Thyroid gland (tissue), 4 donors: ENCODE measurements around the gene SUN1. TPM values are rescaled to one million over a fixed set of nuclear protein-coding genes. Genes with fewer than 3 reads are reported as not detected.

ENCODE experiments used
- DNase-seq, 2 donors: peaks; one replicate each; pipeline ENCODE4 v3.0.0-alpha.2; 2019
- H3K27ac ChIP-seq, 3 donors: fragments of 200-600 bp; sonication (generic); 1 replicate in 2 of 3; 2 replicates in 1 of 3; pipeline ENCODE4 v1.5.1; 2016 to 2019; ENCODE audit warnings: mild to moderate bottlenecking in 1 of 3, moderate library complexity in 1 of 3
- H3K27me3 ChIP-seq: fragments of 200-600 bp; sonication (generic); one replicate; pipeline ENCODE4 v1.5.1; 2019
- H3K36me3 ChIP-seq, 2 donors: fragments of 200-600 bp; sonication (generic); one replicate each; pipeline ENCODE4 v1.5.1; 2016 to 2019
- H3K4me1 ChIP-seq, 2 donors: fragments of 200-600 bp; sonication (generic); one replicate each; pipeline ENCODE4 v1.5.1; 2017 to 2019
- H3K4me3 ChIP-seq, 3 donors: fragments of 200-600 bp; sonication (generic); replicated peaks in 1 of 3; 1 replicate in 2 of 3; 2 replicates in 1 of 3; pipeline ENCODE4 v1.5.1; 2016; ENCODE audit warnings: mild to moderate bottlenecking in 1 of 3
- H3K9me3 ChIP-seq: fragments of 200-600 bp; sonication (generic); one replicate; pipeline ENCODE4 v1.5.1; 2017
- CTCF ChIP-seq, 6 experiments: fragments of 200-600 bp in 3 of 6; fragments of 450-650 bp in 3 of 6; sonication (generic) in 3 of 6; IDR thresholded peaks; one replicate each; pipeline ENCODE4 v1.5.1; 2016 to 2019; ENCODE audit warnings: antibody characterized with exemption in 6 of 6, mild to moderate bottlenecking in 2 of 6, inconsistent platforms in 1 of 6, moderate library complexity in 1 of 6
- POLR2A ChIP-seq, 2 donors: fragments of 450-650 bp; IDR thresholded peaks; one replicate each; pipeline ENCODE4 v1.6.1; 2017; ENCODE audit warnings: antibody characterized with exemption in 2 of 2, mild to moderate bottlenecking in 2 of 2, moderate library complexity in 1 of 2
- WGBS, 2 donors: methylation state at CpG; one replicate each; pipeline ENCODE4 v1.1.5; 2017; 5-methylcytosine and 5-hydroxymethylcytosine counted together
- intact Hi-C: fragments of 100-400 bp; cut with DNase I; formaldehyde crosslinking; loops from one replicate; pipeline ENCODE4 v1.15.1; 2023
- total RNA-seq, 4 donors: library from RNA; depleted of rRNA; stranded (reverse); fragments of >200 nt; gene quantifications; one replicate each; pipeline ENCODE4 v1.2.3, GENCODE V29; 2016

Gene SUN1
- total RNA-seq, 4 donors from 2014 or later, result 146 to 260 (median 186) TPM

- H3K36me3 ChIP-seq, result peaks cover 34 to 39% of the 10 kb centered on the region in 2 donors
- no peak for DNase-seq
- whole genome bisulfite sequencing, 2 donors, result 94 to 97% methylated on average over 32 to 36 of the region's 40 CpGs
- no peak overlapping the region for H3K4me3 ChIP-seq
- H3K4me1 ChIP-seq, result peaks cover 10 to 17% of the 10 kb centered on the region in 2 donors
- no peaks in the 10 kb centered on the region for H3K9me3 ChIP-seq
- no peak for TF ChIP-seq POLR2A (IDR thresholded peaks at IDR 0.05)
- no peak for TF ChIP-seq CTCF (IDR thresholded peaks at IDR 0.05)
- H3K27ac ChIP-seq, result no peak overlapping the region
- intact Hi-C loops, result no loop called here
- H3K27me3 ChIP-seq, result no peaks in the 10 kb centered on the region
These were observed 54.6 kb downstream of the SUN1 start for GRCh38 chr7:886626-887487.

DNA sequence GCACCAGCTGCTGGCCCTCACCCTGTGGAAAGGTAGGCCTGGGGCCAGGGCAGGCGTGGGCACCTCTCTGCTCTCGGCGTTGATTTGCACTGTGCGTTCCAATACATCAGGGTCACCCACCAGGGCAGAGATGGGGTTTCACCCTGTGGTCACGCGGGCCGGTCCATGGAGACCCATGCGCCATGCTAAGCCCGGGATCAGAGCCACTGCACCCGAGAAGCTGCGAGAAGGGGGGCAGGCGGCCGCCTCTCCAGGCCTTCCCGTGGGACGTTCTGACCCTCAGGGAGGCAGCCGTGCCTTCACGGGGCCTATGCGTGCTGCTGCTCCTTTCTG, 55.2 kb downstream of the SUN1 start:
- Histone ChIP-seq H3K36me3 (peaks cover 38 to 44% of the 10 kb centered on the region in 2 donors), H3K27me3 (no peaks in the 10 kb centered on the region), H3K27ac (no peak overlapping the region), H3K9me3 (no peaks in the 10 kb centered on the region), H3K4me1 (peaks cover 10 to 14% of the 10 kb centered on the region in 2 donors), H3K4me3 (no peak overlapping the region)
- intact Hi-C loops, result no loop called here
- WGBS, 2 donors, result 96 to 100% methylated on average over 1 to 16 of the region's 18 CpGs
- DNase-seq, result no peak
- no peak for TF ChIP-seq CTCF (IDR thresholded peaks at IDR 0.05)

- no peak for DNase-seq
- Histone ChIP-seq H3K4me1 (peaks cover 3 to 5% of the 10 kb centered on the region in 2 donors), H3K36me3 (peaks cover 38 to 44% of the 10 kb centered on the region in 2 donors), H3K4me3 (no peak overlapping the region), H3K27me3 (no peaks in the 10 kb centered on the region), H3K9me3 (no peaks in the 10 kb centered on the region), H3K27ac (no peak overlapping the region)
- intact Hi-C loops, result no loop called here
- WGBS, 2 donors, result 91% methylated on average over 23 to 29 of the region's 43 CpGs
- TF ChIP-seq CTCF (IDR thresholded peaks at IDR 0.05) (no peak), POLR2A (IDR thresholded peaks at IDR 0.05) (no peak)
These were observed 56.1 kb downstream of the SUN1 start for GRCh38 chr7:888081-889024.

- no peak for DNase-seq
- Histone ChIP-seq H3K4me1 (no peaks in the 10 kb centered on the region), H3K36me3 (peaks cover 42 to 51% of the 10 kb centered on the region in 2 donors), H3K4me3 (no peak overlapping the region), H3K27me3 (no peaks in the 10 kb centered on the region), H3K27ac (no peak overlapping the region), H3K9me3 (no peaks in the 10 kb centered on the region)
- whole genome bisulfite sequencing, 2 donors, result 95% methylated on average over 9 of the region's 15 CpGs; no CpG with 5 or more reads in 1 of the 2 donors
- intact Hi-C loops, result no loop called here
- TF ChIP-seq POLR2A (IDR thresholded peaks at IDR 0.05) (no peak), CTCF (IDR thresholded peaks at IDR 0.05) (no peak)
These were observed 56.7 kb downstream of the SUN1 start for GRCh38 chr7:889025-889390.
